ENCODE data around the gene COBL.

Gene COBL

GRCh38 chr7:51140199-51141164 lies 176.1 kb downstream of the COBL start:
- DNase-seq, result no peak

GRCh38 chr7:51139796-51140195 lies 176.8 kb downstream of the COBL start:
- DNase-seq, result no peak

GRCh38 chr7:51138123-51139085 lies 178.2 kb downstream of the COBL start:
- DNase-seq, result no peak

- no peak for DNase-seq
Observed at GRCh38 chr7:51135576-51135975, 181.0 kb downstream of the COBL start.

GRCh38 chr7:51134013-51134441 lies 182.6 kb downstream of the COBL start:
- no peak for DNase-seq

- no peak for DNase-seq
Observed at GRCh38 chr7:51132661-51133060, 183.9 kb downstream of the COBL start.

GRCh38 chr7:51129527-51130472 lies 186.8 kb downstream of the COBL start:
- DNase-seq, result no peak

GRCh38 chr7:51128545-51129435 lies 187.8 kb downstream of the COBL start:
- no peak for DNase-seq

GRCh38 chr7:51127618-51127904 lies 189.0 kb downstream of the COBL start:
- no peak for DNase-seq

- no peak for DNase-seq
Observed at GRCh38 chr7:51126813-51127617, 189.6 kb downstream of the COBL start.

GRCh38 chr7:51126324-51126723 lies 190.3 kb downstream of the COBL start:
- DNase-seq, result no peak

- DNase-seq, result no peak
Observed at GRCh38 chr7:51124321-51124720, 192.3 kb downstream of the COBL start.

GRCh38 chr7:51123322-51124019 lies 193.1 kb downstream of the COBL start:
- peak; percentile 79 for DNase-seq

GRCh38 chr7:51121931-51122425 lies 194.6 kb downstream of the COBL start:
- DNase-seq, result no peak

GRCh38 chr7:51121036-51121790 lies 195.4 kb downstream of the COBL start:
- DNase-seq, result no peak

GRCh38 chr7:51118628-51119027 lies 198.0 kb downstream of the COBL start:
- no peak for DNase-seq

GRCh38 chr7:51114501-51114900 lies 202.1 kb downstream of the COBL start:
- DNase-seq, result no peak

GRCh38 chr7:51113962-51114361 lies 202.6 kb downstream of the COBL start:
- DNase-seq, result no peak

- DNase-seq, result no peak
Observed at GRCh38 chr7:51113560-51113959, 203.0 kb downstream of the COBL start.
